ENCODE measurements around the gene KRTAP4-11.

DNA sequence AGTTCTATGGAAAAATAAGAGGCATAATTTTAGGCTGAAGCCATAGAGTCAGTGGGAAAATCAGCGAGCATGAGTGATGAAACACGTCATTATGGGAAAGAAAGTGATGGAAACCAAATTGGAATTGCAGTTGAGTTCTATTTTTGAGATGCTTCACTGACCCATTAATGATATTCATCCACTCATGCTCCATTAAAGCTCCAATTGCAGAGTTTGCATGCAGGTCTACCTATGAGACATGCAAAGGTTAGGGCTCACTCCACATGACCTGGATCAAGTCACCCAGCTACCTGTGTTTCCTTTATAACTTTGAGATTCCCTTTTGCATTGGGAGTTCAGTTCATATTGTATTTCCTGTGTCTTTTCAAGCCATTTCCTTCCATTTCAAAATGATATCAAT lies 44.5 kb downstream of the KRTAP4-11 start:
- TF ChIP-seq, protein P1, sequence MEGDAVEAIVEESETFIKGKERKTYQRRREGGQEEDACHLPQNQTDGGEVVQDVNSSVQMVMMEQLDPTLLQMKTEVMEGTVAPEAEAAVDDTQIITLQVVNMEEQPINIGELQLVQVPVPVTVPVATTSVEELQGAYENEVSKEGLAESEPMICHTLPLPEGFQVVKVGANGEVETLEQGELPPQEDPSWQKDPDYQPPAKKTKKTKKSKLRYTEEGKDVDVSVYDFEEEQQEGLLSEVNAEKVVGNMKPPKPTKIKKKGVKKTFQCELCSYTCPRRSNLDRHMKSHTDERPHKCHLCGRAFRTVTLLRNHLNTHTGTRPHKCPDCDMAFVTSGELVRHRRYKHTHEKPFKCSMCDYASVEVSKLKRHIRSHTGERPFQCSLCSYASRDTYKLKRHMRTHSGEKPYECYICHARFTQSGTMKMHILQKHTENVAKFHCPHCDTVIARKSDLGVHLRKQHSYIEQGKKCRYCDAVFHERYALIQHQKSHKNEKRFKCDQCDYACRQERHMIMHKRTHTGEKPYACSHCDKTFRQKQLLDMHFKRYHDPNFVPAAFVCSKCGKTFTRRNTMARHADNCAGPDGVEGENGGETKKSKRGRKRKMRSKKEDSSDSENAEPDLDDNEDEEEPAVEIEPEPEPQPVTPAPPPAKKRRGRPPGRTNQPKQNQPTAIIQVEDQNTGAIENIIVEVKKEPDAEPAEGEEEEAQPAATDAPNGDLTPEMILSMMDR (IDR thresholded peaks at IDR 0.05), result no peak
- TF ChIP-seq EZH2 (IDR thresholded peaks at IDR 0.05) (no peak), EZH2phosphoT487 (IDR thresholded peaks at IDR 0.05) (no peak)
